Upper lobe of left lung (tissue), 4 donors: Measurements from ENCODE around the gene GRAMD4.

Source experiments
- CTCF ChIP-seq, 6 experiments: fragments of 450-650 bp in 4 of 6; fragments of 200-600 bp in 2 of 6; sonication (generic) in 2 of 6; IDR thresholded peaks; one replicate each; pipeline ENCODE4 v1.5.1; 2016 to 2019; ENCODE audit warnings: antibody characterized with exemption in 6 of 6
- EP300 ChIP-seq, 4 donors: sonication (generic); formaldehyde crosslinking; IDR thresholded peaks; one replicate each; pipeline ENCODE4 v1.5.1; 2017; ENCODE audit warnings: antibody characterized with exemption in 4 of 4, control low read depth in 2 of 4
- POLR2A ChIP-seq, 4 donors: fragments of 450-650 bp; IDR thresholded peaks; one replicate each; pipeline ENCODE4 v1.5.1; 2016 to 2017; ENCODE audit warnings: antibody characterized with exemption in 4 of 4, mild to moderate bottlenecking in 2 of 4
- POLR2AphosphoS5 ChIP-seq, 2 donors: sonication (generic); formaldehyde crosslinking; IDR thresholded peaks; one replicate each; pipeline ENCODE4 v1.5.1; 2017; ENCODE audit warnings: antibody characterized with exemption in 2 of 2

- TF ChIP-seq CTCF (IDR thresholded peaks at IDR 0.05) (no peak), POLR2A (IDR thresholded peaks at IDR 0.05) (no peak), EP300 (IDR thresholded peaks at IDR 0.05) (no peak), POLR2AphosphoS5 (IDR thresholded peaks at IDR 0.05) (no peak)
Observed at GRCh38 chr22:46684706-46685105, 64.5 kb downstream of the GRAMD4 start.
